ENCODE data around the gene GIMAP7. TPM values are rescaled to one million over a fixed set of nuclear protein-coding genes. Genes with fewer than 3 reads are reported as not detected.

The GIMAP7 gene
- total RNA-seq, 1 experiment from 2014 or later: not detected

- no peaks in the 10 kb centered on the region for H3K36me3 Mint-ChIP-seq (ENCODE audit: insufficient read depth, unreplicated experiment)
- DNase-seq: no peak
- CTCF ChIA-PET: no interaction called here
- peaks cover 13% of the 10 kb centered on the region for H3K9me3 Mint-ChIP-seq (ENCODE audit: unreplicated experiment)
- Histone ChIP-seq H3K27me3 (replicated peaks; ENCODE audit: control insufficient read depth, insufficient read depth, low read length) (no peaks in the 10 kb centered on the region; the same call in 1 of the 2 replicates), H3K9me3 (no peaks in the 10 kb centered on the region; the same call in 1 of the 2 replicates), H3K36me3 (ENCODE audit: control insufficient read depth, insufficient read depth, low read length) (no peaks in the 10 kb centered on the region), H3K4me1 (no peaks in the 10 kb centered on the region), H3K4me3 (ENCODE audit: low read depth, low read length) (no peak overlapping the region)
- no peaks in the 10 kb centered on the region for H3K4me1 Mint-ChIP-seq (ENCODE audit: low read depth, unreplicated experiment)
- no peak for TF ChIP-seq CTCF (IDR thresholded peaks at IDR 0.05; ENCODE audit: insufficient read depth in 1 of 2, low read depth in 1 of 2, low read length in 1 of 2, severe bottlenecking in 1 of 2, unreplicated experiment in 1 of 2)
- H3K27me3 Mint-ChIP-seq (ENCODE audit: insufficient read depth, unreplicated experiment): peaks cover 29% of the 10 kb centered on the region
- intact Hi-C loops (cut with micrococcal nuclease; ENCODE audit: unreplicated experiment): no loop called here
- POLR2A ChIA-PET: no interaction called here
- H3K27ac Mint-ChIP-seq (ENCODE audit: unreplicated experiment): no peak overlapping the region
- no peak overlapping the region for H3K4me3 Mint-ChIP-seq (ENCODE audit: unreplicated experiment)
- no TSS peak for BruUV-seq (replicated peaks)
Measured at GRCh38 chr7:150473902-150474301, 40.8 kb upstream of the GIMAP7 start.

GRCh38 chr7:150476285-150476684 is 38.4 kb upstream of the GIMAP7 start:
- peaks cover 26% of the 10 kb centered on the region for H3K27me3 Mint-ChIP-seq (ENCODE audit: insufficient read depth, unreplicated experiment)
- POLR2A ChIA-PET: no interaction called here

GRCh38 chr7:150476819-150477631 is 37.6 kb upstream of the GIMAP7 start:
- Mint-ChIP-seq H3K4me1 (ENCODE audit: low read depth, unreplicated experiment) (no peaks in the 10 kb centered on the region), H3K9me3 (ENCODE audit: unreplicated experiment) (peaks cover 13% of the 10 kb centered on the region), H3K27ac (ENCODE audit: unreplicated experiment) (no peak overlapping the region), H3K27me3 (ENCODE audit: insufficient read depth, unreplicated experiment) (peaks cover 28% of the 10 kb centered on the region), H3K4me3 (ENCODE audit: unreplicated experiment) (no peak overlapping the region), H3K36me3 (ENCODE audit: insufficient read depth, unreplicated experiment) (no peaks in the 10 kb centered on the region)
- H3K4me3 ChIP-seq (ENCODE audit: low read depth, low read length): no peak overlapping the region
- DNase-seq: no peak
- H3K4me1 ChIP-seq: no peaks in the 10 kb centered on the region
- H3K27me3 ChIP-seq (replicated peaks; ENCODE audit: control insufficient read depth, insufficient read depth, low read length): peaks cover 2% of the 10 kb centered on the region
- ChIA-PET CTCF (no interaction called here), POLR2A (no interaction called here)
- no peaks in the 10 kb centered on the region for H3K36me3 ChIP-seq (ENCODE audit: control insufficient read depth, insufficient read depth, low read length)
- no peak for TF ChIP-seq CTCF (IDR thresholded peaks at IDR 0.05; ENCODE audit: insufficient read depth in 1 of 2, low read depth in 1 of 2, low read length in 1 of 2, severe bottlenecking in 1 of 2, unreplicated experiment in 1 of 2)
- H3K9me3 ChIP-seq: no peaks in the 10 kb centered on the region; the same call in 1 of the 2 replicates
- intact Hi-C loops (cut with micrococcal nuclease; ENCODE audit: unreplicated experiment): no loop called here
- no TSS peak for BruUV-seq (replicated peaks)

More at GRCh38 chr7:150476285-150476684, 38.4 kb upstream of the GIMAP7 start:
- intact Hi-C loops (cut with micrococcal nuclease; ENCODE audit: unreplicated experiment): no loop called here
- Mint-ChIP-seq H3K27ac (ENCODE audit: unreplicated experiment) (no peak overlapping the region), H3K4me3 (ENCODE audit: unreplicated experiment) (no peak overlapping the region), H3K36me3 (ENCODE audit: insufficient read depth, unreplicated experiment) (no peaks in the 10 kb centered on the region), H3K9me3 (ENCODE audit: unreplicated experiment) (peaks cover 13% of the 10 kb centered on the region), H3K4me1 (ENCODE audit: low read depth, unreplicated experiment) (no peaks in the 10 kb centered on the region)
- Histone ChIP-seq H3K4me1 (no peaks in the 10 kb centered on the region), H3K4me3 (ENCODE audit: low read depth, low read length) (no peak overlapping the region), H3K9me3 (no peaks in the 10 kb centered on the region; the same call in 1 of the 2 replicates), H3K27me3 (replicated peaks; ENCODE audit: control insufficient read depth, insufficient read depth, low read length) (peaks cover 2% of the 10 kb centered on the region; the same call in 1 of the 2 replicates), H3K36me3 (ENCODE audit: control insufficient read depth, insufficient read depth, low read length) (no peaks in the 10 kb centered on the region)
- DNase-seq: no peak
- TF ChIP-seq CTCF (IDR thresholded peaks at IDR 0.05; ENCODE audit: insufficient read depth in 1 of 2, low read depth in 1 of 2, low read length in 1 of 2, severe bottlenecking in 1 of 2, unreplicated experiment in 1 of 2): no peak
- BruUV-seq (replicated peaks): no TSS peak
- CTCF ChIA-PET: no interaction called here

Data from Caco-2 (cell line).